ENCODE data around the gene TIGD3. TPM values are rescaled to one million over a fixed set of nuclear protein-coding genes. Genes with fewer than 3 reads are reported as not detected.

TIGD3 gene
- total RNA-seq, 4 donors from 2014 or later, result 0.27 to 0.67 TPM; not detected in 2

DNA sequence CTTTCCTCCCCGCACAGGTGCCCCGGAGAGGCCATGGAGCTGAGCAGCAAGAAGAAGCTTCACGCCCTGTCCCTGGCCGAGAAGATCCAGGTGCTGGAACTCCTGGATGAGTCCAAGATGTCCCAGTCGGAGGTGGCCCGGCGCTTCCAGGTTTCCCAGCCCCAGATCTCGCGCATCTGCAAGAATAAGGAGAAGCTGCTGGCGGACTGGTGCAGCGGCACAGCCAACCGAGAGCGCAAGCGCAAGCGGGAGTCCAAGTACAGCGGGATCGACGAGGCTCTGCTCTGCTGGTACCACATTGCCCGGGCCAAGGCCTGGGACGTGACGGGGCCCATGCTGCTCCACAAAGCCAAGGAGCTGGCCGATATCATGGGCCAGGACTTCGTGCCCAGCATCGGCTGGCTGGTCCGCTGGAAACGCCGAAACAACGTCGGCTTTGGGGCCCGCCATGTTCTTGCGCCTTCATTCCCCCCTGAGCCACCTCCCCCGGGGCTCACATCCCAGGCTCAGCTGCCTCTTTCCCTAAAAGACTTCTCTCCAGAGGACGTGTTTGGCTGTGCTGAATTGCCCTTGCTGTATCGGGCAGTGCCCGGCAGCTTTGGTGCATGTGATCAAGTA is 1.3 kb downstream of the TIGD3 start:
- Histone ChIP-seq H3K27ac (peak overlapping the region in 1 of 4 donors; percentile 79), H3K4me3 (peak overlapping the region in 1 of 2 donors; percentile 86), H3K4me1 (peaks cover 0 to 30% (median 18%) of the 10 kb centered on the region in 3 donors), H3K27me3 (peaks cover 11% of the 10 kb centered on the region), H3K9me3 (no peaks in the 10 kb centered on the region), H3K36me3 (peaks cover 0 to 21% of the 10 kb centered on the region in 2 donors)
- TF ChIP-seq EP300 (IDR thresholded peaks at IDR 0.05) (no peak), POLR2A (IDR thresholded peaks at IDR 0.05) (no peak), POLR2AphosphoS5 (IDR thresholded peaks at IDR 0.05) (no peak), CTCF (IDR thresholded peaks at IDR 0.05) (no peak)
- no peak for ATAC-seq
- WGBS, 2 donors (ENCODE audit: low coverage in 1 of 2), result 10 to 46% methylated on average over 6 to 7 of the region's 35 CpGs

- ATAC-seq, result no peak
- peaks cover 11% of the 10 kb centered on the region for H3K27me3 ChIP-seq
- H3K4me3 ChIP-seq, result no peak overlapping the region
- H3K27ac ChIP-seq, result no peak overlapping the region
- WGBS, 2 donors (ENCODE audit: low coverage in 1 of 2), result 91% methylated on average over 8 of the region's 30 CpGs; no CpG with 5 or more reads in 1 of the 2 donors
- TF ChIP-seq CTCF (IDR thresholded peaks at IDR 0.05), result no peak
- H3K4me1 ChIP-seq, result peaks cover 0 to 30% (median 18%) of the 10 kb centered on the region in 3 donors
- peaks cover 0 to 15% of the 10 kb centered on the region in 2 donors for H3K36me3 ChIP-seq
- no peaks in the 10 kb centered on the region for H3K9me3 ChIP-seq
Observed at GRCh38 chr11:65356394-65356972, 1.9 kb downstream of the TIGD3 start.

- peaks cover 0 to under 1% of the 10 kb centered on the region in 2 donors for H3K36me3 ChIP-seq
- H3K27me3 ChIP-seq, result peaks cover 11% of the 10 kb centered on the region
- no peak overlapping the region for H3K27ac ChIP-seq
- no peak for ATAC-seq
- H3K4me1 ChIP-seq, result peaks cover 0 to 30% (median 18%) of the 10 kb centered on the region in 3 donors
- H3K4me3 ChIP-seq, result no peak overlapping the region
- H3K9me3 ChIP-seq, result no peaks in the 10 kb centered on the region
- WGBS, 2 donors (ENCODE audit: low coverage in 1 of 2), result 71 to 92% methylated on average over 5 to 8 of the region's 8 CpGs
- no peak for TF ChIP-seq CTCF (IDR thresholded peaks at IDR 0.05)
- TF ChIP-seq POLR2AphosphoS5 (IDR thresholded peaks at IDR 0.05), result no peak
Observed at GRCh38 chr11:65357856-65358356, 3.4 kb downstream of the TIGD3 start.

DNA sequence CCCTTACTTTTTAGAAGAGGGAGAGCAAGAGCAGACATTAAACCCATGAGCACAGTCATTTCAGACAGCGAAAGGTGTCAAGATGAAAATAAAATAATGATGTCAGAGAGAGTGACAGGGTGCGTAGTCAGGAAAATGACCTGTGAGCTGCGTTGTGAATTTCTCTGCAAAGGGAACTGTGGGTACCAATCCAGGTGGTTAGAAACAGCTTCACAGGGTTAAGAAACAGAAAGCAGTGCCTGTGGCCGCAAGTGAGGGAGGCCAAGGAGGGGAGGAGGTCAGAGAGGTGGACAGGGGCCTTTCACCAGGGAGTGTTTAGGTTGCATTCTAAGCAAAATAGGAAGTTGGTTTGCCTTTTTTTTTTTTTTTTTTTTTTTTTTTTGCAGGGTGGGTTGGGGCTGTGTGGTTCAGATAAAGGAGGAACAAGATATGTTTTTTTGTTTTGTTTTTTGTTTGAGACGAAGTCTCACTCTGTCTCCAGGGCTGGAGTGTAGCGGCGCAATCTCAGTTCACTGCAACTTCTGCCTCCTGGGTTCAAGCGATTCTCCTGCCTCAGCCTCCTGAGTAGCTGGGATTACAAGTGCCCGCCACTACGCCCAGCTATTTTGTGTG is 7.9 kb downstream of the TIGD3 start:
- no peaks in the 10 kb centered on the region for H3K36me3 ChIP-seq
- no peak overlapping the region for H3K4me3 ChIP-seq
- ATAC-seq, result no peak
- no peaks in the 10 kb centered on the region for H3K27me3 ChIP-seq
- 77 to 98% methylated on average over 7 to 8 of the region's 10 CpGs for WGBS, 2 donors (ENCODE audit: low coverage in 1 of 2)
- TF ChIP-seq POLR2AphosphoS5 (IDR thresholded peaks at IDR 0.05) (no peak), POLR2A (IDR thresholded peaks at IDR 0.05) (no peak), EP300 (IDR thresholded peaks at IDR 0.05) (no peak), CTCF (IDR thresholded peaks at IDR 0.05) (no peak)
- H3K9me3 ChIP-seq, result no peaks in the 10 kb centered on the region
- no peak overlapping the region for H3K27ac ChIP-seq
- H3K4me1 ChIP-seq, result peaks cover 0 to 9% (median 0%) of the 10 kb centered on the region in 3 donors

Measured in gastroesophageal sphincter (tissue), 4 donors.